ENCODE results near the gene INSC. TPM values are rescaled to one million over a fixed set of nuclear protein-coding genes. Genes with fewer than 3 reads are reported as not detected.

Gene INSC
- total and polyA plus RNA-seq, 12 donors, result 0.11 to 1.4 (median 0.61) TPM; not detected in 4

DNA sequence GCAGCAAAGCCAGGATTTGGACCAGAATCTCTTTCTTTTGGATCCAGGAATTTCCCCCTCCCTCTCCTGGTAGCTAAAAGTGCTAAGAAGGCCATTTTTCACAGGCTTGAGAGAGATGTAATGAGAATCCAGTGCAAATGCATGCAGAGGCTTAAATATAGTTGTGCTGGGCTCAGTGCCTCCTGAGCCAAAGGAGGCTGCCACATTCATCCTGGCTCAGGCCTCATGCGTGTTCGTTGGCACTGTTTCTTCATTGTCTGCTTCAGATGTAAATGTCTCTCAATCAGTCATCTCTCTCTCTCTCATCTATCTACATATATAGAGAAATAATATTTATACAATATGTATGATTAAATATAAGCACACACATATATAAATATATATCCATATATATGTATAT, 83.6 kb downstream of the INSC start:
- 87 to 96% (median 89%) methylated on average over 2 of the region's 2 CpGs for WGBS, 4 donors
- Histone ChIP-seq H3K27ac (no peak overlapping the region), H3K9me3 (replicated peaks in 1 of 3) (no peaks in the 10 kb centered on the region), H3K4me1 (replicated peaks in 1 of 2) (no peaks in the 10 kb centered on the region), H3K27me3 (no peaks in the 10 kb centered on the region), H3K36me3 (replicated peaks in 1 of 2) (no peaks in the 10 kb centered on the region), H3K4me3 (no peak overlapping the region)
- TF ChIP-seq, protein P1, sequence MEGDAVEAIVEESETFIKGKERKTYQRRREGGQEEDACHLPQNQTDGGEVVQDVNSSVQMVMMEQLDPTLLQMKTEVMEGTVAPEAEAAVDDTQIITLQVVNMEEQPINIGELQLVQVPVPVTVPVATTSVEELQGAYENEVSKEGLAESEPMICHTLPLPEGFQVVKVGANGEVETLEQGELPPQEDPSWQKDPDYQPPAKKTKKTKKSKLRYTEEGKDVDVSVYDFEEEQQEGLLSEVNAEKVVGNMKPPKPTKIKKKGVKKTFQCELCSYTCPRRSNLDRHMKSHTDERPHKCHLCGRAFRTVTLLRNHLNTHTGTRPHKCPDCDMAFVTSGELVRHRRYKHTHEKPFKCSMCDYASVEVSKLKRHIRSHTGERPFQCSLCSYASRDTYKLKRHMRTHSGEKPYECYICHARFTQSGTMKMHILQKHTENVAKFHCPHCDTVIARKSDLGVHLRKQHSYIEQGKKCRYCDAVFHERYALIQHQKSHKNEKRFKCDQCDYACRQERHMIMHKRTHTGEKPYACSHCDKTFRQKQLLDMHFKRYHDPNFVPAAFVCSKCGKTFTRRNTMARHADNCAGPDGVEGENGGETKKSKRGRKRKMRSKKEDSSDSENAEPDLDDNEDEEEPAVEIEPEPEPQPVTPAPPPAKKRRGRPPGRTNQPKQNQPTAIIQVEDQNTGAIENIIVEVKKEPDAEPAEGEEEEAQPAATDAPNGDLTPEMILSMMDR (IDR thresholded peaks at IDR 0.05), result no peak
- TF ChIP-seq POLR2A (IDR thresholded peaks at IDR 0.05), result no peak
- intact Hi-C loops (cut with DNase I), result no loop called here
- DNase-seq, result no peak

DNA sequence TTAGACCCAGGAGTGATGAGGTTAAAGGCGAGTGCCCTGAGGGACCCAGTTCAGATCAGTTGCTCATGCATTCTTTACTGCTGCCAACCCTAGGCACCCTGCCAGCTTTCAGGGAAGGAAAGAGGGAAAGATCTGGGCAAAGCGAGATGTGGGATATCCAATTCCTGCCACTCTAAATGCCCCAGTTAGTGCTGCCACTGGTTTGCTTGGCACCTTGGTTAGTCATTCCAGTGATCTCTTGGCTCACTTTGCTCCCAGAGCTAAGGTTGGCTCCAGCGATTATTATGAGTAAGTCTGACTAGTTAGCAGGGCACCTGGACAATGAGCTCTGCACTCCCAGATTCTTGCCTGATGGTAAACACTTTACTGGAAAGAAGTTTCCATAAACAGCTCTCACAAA, 85.0 kb downstream of the INSC start:
- intact Hi-C loops (cut with DNase I), result no loop called here
- H3K36me3 ChIP-seq (replicated peaks in 1 of 2), result no peaks in the 10 kb centered on the region
- DNase-seq, result peak in 2 of 7 donors; percentile 15 to 20
- H3K27me3 ChIP-seq, result no peaks in the 10 kb centered on the region
- TF ChIP-seq POLR2A (IDR thresholded peaks at IDR 0.05), result no peak
- TF ChIP-seq, protein P1 (IDR thresholded peaks at IDR 0.05), result no peak
- 52 to 73% (median 60%) methylated on average over 3 of the region's 3 CpGs for WGBS, 4 donors
- no peak overlapping the region for H3K4me3 ChIP-seq
- H3K4me1 ChIP-seq (replicated peaks in 1 of 2), result no peaks in the 10 kb centered on the region
- no peaks in the 10 kb centered on the region for H3K9me3 ChIP-seq (replicated peaks in 1 of 3)
- no peak overlapping the region for H3K27ac ChIP-seq

DNA sequence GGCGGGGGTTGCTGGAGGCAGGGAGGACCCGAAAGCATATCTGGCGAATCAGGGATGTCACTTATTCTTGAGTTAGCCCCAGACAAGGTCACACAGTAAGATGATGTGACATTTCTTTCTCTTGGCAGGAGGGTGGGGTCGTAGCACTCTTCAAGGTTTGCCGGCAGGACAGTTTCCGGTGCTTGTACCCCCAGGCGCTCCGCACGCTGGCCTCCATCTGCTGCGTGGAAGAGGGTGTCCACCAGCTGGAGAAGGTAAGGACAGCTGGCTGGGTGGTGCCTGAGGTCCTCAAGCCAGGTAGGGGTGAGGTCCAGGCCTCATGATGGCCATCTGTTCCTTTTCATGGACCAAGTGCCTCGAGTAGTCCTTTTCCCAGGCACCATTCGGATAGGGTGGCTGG, 86.0 kb downstream of the INSC start:
- no peak overlapping the region for H3K4me3 ChIP-seq
- no peaks in the 10 kb centered on the region for H3K4me1 ChIP-seq (replicated peaks in 1 of 2)
- 83 to 88% (median 86%) methylated on average over 9 to 12 of the region's 12 CpGs for WGBS, 4 donors
- no peaks in the 10 kb centered on the region for H3K36me3 ChIP-seq (replicated peaks in 1 of 2)
- H3K27me3 ChIP-seq, result no peaks in the 10 kb centered on the region
- no peak overlapping the region for H3K27ac ChIP-seq
- no peaks in the 10 kb centered on the region for H3K9me3 ChIP-seq (replicated peaks in 1 of 3)
- intact Hi-C loops (cut with DNase I), result no loop called here
- no peak for DNase-seq
- no peak for TF ChIP-seq POLR2A (IDR thresholded peaks at IDR 0.05)
- TF ChIP-seq, protein P1 (IDR thresholded peaks at IDR 0.05), result no peak

DNA sequence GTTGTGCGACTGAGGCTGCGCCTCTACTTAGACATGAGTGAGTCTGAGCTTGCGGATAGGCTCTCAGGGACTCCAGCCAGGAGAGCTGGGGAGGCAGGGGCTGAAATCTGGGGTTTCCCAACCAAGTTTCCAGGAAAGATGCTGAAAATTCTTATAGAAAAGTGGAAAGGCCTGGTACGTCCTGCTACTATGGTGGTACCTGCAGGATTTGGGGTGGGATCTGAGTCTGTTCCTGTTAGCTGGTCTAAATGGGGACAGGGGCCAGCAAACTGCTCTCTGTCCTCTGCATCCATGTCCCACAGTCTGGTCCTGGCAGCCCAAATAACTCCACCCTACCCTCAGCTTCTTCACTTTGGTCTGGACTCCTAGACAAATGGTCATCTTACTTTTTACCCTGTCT, 86.9 kb downstream of the INSC start:
- Histone ChIP-seq H3K36me3 (replicated peaks in 1 of 2) (no peaks in the 10 kb centered on the region), H3K9me3 (replicated peaks in 1 of 3) (no peaks in the 10 kb centered on the region), H3K27me3 (no peaks in the 10 kb centered on the region), H3K27ac (no peak overlapping the region), H3K4me1 (replicated peaks in 1 of 2) (no peaks in the 10 kb centered on the region), H3K4me3 (no peak overlapping the region)
- 92 to 97% (median 95%) methylated on average over 4 of the region's 4 CpGs for WGBS, 4 donors
- intact Hi-C loops (cut with DNase I), result no loop called here
- TF ChIP-seq, protein P1 (IDR thresholded peaks at IDR 0.05), result no peak
- no peak for TF ChIP-seq POLR2A (IDR thresholded peaks at IDR 0.05)
- DNase-seq, result no peak
